HL-60 (cell line): ENCODE data around the gene RCC1.

ENCODE experiments used
- DNase-seq, 2 experiments: peaks; one replicate each; pipeline ENCODE4 v3.0.0-alpha.2; 2010 to 2020; ENCODE audit warnings: low read depth in 1 of 2, low spot score in 1 of 2
- H3K27ac ChIP-seq: fragments of 250-450 bp; sonication (Bioruptor Pico); replicated peaks from 2 replicates; pipeline ENCODE4 v1.5.1; 2020; ENCODE audit warnings: mild to moderate bottlenecking, moderate library complexity
- H3K27me3 ChIP-seq: fragments of 250-450 bp; sonication (Bioruptor Pico); 2 replicates; pipeline ENCODE4 v1.5.1; 2021; ENCODE audit warnings: mild to moderate bottlenecking, moderate library complexity; ENCODE audit not compliant: insufficient read depth, poor library complexity, severe bottlenecking
- H3K4me3 ChIP-seq: replicated peaks from 2 replicates; pipeline ENCODE4 v1.5.1; 2011; ENCODE audit warnings: mild to moderate bottlenecking, control low read depth, low read length; ENCODE audit not compliant: insufficient read depth
- CTCF ChIP-seq: IDR thresholded peaks from one replicate; pipeline ENCODE4 v1.5.1; 2011; ENCODE audit warnings: low read length, control low read depth, inconsistent platforms; ENCODE audit not compliant: insufficient read depth
- GABPA ChIP-seq: IDR thresholded peaks from 2 replicates; pipeline ENCODE4 v1.6.1; 2012; ENCODE audit warnings: low read depth
- POLR2AphosphoS5 ChIP-seq: IDR thresholded peaks from 2 replicates; pipeline ENCODE4 v1.6.1; 2012; ENCODE audit warnings: low read depth
- REST ChIP-seq: IDR thresholded peaks from 2 replicates; pipeline ENCODE4 v1.6.1; 2012; ENCODE audit warnings: low read depth; ENCODE audit not compliant: insufficient replicate concordance
- SPI1 ChIP-seq: IDR thresholded peaks from 2 replicates; pipeline ENCODE4 v1.6.1; 2012; ENCODE audit warnings: low read depth, mild to moderate bottlenecking, borderline replicate concordance

Gene RCC1

GRCh38 chr1:28535180-28535579, 29.3 kb downstream of the RCC1 start:
- TF ChIP-seq SPI1 (no peak), REST (no peak), GABPA (no peak)
- Histone ChIP-seq H3K4me3 (no peak overlapping the region), H3K27me3 (no peaks in the 10 kb centered on the region), H3K27ac (no peak overlapping the region)
- peak in 1 of 2 experiments; percentile 21 for DNase-seq

GRCh38 chr1:28537457-28538199, 31.8 kb downstream of the RCC1 start:
- Histone ChIP-seq H3K4me3 (no peak overlapping the region), H3K27ac (no peak overlapping the region), H3K27me3 (no peaks in the 10 kb centered on the region)
- no peak for TF ChIP-seq POLR2AphosphoS5
- TF ChIP-seq SPI1 = no peak
- no peak for TF ChIP-seq GABPA
- no peak for TF ChIP-seq CTCF
- TF ChIP-seq REST = no peak
- DNase-seq = no peak

GRCh38 chr1:28538286-28538685, 32.4 kb downstream of the RCC1 start:
- Histone ChIP-seq H3K4me3 (no peak overlapping the region), H3K27ac (no peak overlapping the region), H3K27me3 (no peaks in the 10 kb centered on the region)
- no peak for DNase-seq
- no peak for TF ChIP-seq POLR2AphosphoS5

GRCh38 chr1:28540651-28541050, 34.8 kb downstream of the RCC1 start:
- TF ChIP-seq POLR2AphosphoS5 (0 out of 2 replicates have a peak, but pooled peaks have one; percentile 11), REST (no peak), SPI1 (no peak), CTCF (no peak)

More at GRCh38 chr1:28540651-28541050, 34.8 kb downstream of the RCC1 start:
- DNase-seq = no peak
- Histone ChIP-seq H3K4me3 (no peak overlapping the region), H3K27ac (no peak overlapping the region), H3K27me3 (no peaks in the 10 kb centered on the region)
